T-helper 2 cell treated with Interferon-gamma antibody and Interleukin-4, amounts not matched to agents 5 μg/mL and 100 μg/mL, for 36 hours (primary cell): ENCODE results near the gene PHRF1.

Experiments used
- DNase-seq: peaks from one replicate; pipeline ENCODE4 v3.0.0; 2021; ENCODE audit warnings: low spot score
- H3K27ac Mint-ChIP-seq: one replicate; pipeline ENCODE4 v1.8.0; 2021; ENCODE audit warnings: mild to moderate bottlenecking, mixed read lengths
- H3K27me3 Mint-ChIP-seq: one replicate; pipeline ENCODE4 v1.8.0; 2021; ENCODE audit warnings: low read depth, mixed read lengths
- H3K36me3 Mint-ChIP-seq: one replicate; pipeline ENCODE4 v1.8.0; 2021; ENCODE audit warnings: low read depth, mixed read lengths
- H3K4me1 Mint-ChIP-seq: one replicate; pipeline ENCODE4 v1.8.0; 2021; ENCODE audit warnings: low read depth, mixed read lengths
- H3K4me3 Mint-ChIP-seq: one replicate; pipeline ENCODE4 v1.8.0; 2022; ENCODE audit warnings: mild to moderate bottlenecking, moderate library complexity, mixed read lengths
- H3K9me3 Mint-ChIP-seq: one replicate; pipeline ENCODE4 v1.8.0; 2021; ENCODE audit warnings: mixed read lengths

PHRF1 gene

DNA sequence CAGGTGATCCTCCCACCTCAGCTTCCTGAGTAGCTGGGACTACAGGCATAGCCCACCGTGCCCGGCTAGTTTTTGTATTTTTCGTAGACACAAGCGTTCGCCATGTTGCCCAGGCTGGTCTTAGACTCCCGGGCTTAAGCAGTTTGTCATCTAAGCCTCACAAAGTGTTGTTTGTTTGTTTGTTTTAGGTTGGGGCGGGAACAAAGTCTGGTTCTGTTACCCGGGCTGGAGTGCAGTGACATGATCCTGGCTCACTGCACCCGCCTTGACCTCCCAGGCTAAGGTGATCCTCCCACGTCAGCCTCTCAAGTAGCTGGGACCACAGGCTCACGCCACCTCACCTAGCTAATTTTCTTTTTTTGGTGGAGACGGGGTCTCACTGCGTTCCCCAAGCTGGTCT is 26.9 kb downstream of the PHRF1 start:
- Mint-ChIP-seq H3K4me3 (no peak overlapping the region), H3K36me3 (peaks cover 51% of the 10 kb centered on the region), H3K4me1 (no peaks in the 10 kb centered on the region), H3K27me3 (no peaks in the 10 kb centered on the region), H3K9me3 (no peaks in the 10 kb centered on the region), H3K27ac (no peak overlapping the region)
- DNase-seq: no peak

DNA sequence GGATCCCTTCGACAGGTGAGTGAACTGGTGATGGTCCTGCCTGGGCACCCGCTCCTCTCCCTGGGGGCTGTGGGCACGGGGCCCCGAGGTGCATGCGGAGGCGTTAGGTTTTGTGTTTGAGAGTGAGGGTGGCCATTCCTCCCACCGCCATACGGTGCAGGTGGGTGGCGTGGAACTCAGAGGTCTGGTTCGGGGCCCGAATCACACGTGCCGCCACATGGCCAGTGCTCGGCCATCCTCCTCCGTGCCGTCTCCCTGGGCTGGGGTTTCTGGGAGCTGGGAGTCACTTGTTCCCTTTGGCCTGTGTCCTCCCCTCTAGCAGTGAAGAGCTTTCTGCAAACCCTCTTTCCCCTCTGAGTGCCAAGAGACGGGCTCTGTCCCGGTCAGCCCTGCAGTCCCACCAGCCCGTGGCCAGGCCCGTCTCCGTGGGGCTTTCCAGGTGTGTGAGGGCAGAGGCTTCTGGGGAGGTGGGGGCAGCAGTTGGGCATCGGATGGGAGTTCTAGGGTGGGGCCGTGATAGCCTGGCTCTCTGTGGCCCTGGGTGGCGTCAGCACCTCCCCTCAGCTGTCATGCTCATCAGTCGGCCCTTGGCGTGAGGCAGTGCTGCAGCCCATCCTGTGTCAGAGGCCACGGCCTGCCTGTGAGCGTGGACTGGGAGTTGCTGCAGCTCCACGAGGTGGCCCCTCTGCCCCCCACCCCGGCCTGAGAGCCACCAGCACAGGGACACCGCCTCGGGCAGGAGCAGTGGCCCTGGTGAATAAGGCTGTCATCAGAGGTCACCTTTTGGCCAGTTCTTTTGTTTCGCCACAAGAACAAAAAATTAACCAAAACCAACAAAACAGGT is 29.2 kb downstream of the PHRF1 start:
- no peak for DNase-seq
- Mint-ChIP-seq H3K36me3 (peaks cover 50% of the 10 kb centered on the region), H3K4me3 (no peak overlapping the region), H3K27ac (no peak overlapping the region), H3K4me1 (no peaks in the 10 kb centered on the region), H3K9me3 (no peaks in the 10 kb centered on the region), H3K27me3 (no peaks in the 10 kb centered on the region)

DNA sequence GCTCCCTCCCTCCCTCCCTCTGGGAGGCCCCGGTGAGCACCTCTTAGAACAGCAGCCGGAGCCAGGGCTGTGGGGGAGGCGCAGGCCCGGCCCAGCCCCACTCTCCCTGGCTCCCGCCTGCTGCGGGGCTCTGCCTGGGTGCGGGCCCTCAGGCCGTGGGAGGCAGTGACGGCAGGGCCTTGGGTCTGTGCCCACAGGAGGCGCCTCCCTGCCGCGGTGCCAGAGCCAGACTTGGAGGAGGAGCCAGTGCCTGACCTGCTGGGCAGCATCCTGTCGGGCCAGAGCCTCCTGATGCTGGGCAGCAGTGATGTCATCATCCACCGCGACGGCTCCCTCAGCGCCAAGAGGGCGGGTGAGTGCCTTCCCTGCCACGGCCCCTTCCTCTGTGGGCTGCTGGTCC is 30.0 kb downstream of the PHRF1 start:
- Mint-ChIP-seq H3K36me3 (peaks cover 52% of the 10 kb centered on the region), H3K4me1 (no peaks in the 10 kb centered on the region), H3K9me3 (no peaks in the 10 kb centered on the region), H3K27me3 (no peaks in the 10 kb centered on the region), H3K27ac (no peak overlapping the region), H3K4me3 (no peak overlapping the region)
- no peak for DNase-seq

DNA sequence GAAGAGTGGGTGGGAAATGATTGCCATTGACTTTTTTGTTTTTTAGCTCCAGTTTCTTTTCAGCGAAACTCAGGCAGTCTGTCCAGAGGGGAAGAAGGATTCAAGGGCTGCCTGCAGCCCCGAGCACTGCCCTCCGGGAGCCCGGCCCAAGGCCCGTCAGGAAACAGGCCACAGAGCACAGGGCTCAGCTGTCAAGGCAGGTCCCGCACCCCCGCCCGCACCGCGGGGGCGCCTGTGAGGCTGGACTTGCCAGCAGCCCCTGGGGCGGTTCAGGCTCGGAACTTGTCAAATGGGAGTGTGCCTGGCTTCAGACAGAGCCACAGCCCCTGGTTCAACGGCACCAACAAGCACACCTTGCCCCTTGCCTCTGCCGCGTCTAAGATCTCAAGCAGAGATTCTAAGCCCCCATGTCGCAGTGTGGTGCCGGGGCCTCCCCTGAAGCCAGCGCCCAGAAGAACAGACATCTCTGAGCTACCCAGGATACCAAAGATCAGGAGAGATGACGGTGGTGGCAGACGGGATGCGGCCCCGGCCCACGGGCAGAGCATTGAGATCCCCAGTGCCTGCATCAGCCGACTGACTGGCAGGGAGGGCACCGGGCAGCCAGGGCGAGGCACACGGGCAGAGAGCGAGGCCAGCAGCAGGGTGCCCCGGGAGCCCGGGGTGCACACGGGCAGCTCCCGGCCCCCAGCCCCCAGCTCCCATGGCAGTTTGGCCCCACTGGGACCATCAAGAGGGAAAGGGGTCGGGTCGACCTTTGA is 30.9 kb downstream of the PHRF1 start:
- Mint-ChIP-seq H3K36me3 (peaks cover 46% of the 10 kb centered on the region), H3K4me3 (no peak overlapping the region), H3K27ac (no peak overlapping the region), H3K9me3 (no peaks in the 10 kb centered on the region), H3K27me3 (no peaks in the 10 kb centered on the region), H3K4me1 (peaks cover 2% of the 10 kb centered on the region)
- DNase-seq: no peak

DNA sequence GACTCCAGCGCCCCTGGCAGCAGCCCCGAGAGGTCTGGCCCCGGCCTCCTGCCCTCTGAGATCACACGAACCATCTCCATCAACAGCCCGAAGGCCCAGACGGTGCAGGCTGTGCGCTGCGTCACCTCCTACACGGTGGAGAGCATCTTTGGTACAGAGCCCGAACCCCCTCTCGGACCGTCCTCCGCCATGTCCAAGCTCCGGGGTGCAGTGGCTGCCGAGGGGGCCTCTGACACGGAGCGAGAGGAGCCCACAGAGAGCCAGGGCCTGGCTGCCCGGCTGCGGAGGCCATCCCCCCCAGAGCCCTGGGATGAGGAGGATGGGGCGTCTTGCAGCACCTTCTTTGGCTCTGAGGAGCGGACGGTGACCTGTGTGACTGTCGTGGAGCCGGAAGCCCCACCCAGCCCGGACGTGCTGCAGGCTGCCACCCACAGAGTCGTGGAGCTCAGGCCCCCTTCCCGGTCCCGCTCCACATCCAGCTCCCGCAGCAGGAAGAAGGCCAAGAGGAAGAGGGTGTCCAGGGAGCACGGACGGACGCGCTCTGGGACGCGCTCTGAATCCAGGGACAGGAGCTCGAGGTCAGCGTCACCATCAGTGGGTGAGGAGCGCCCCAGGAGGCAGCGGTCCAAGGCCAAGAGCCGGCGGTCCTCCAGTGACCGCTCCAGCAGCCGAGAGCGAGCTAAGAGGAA is 31.8 kb downstream of the PHRF1 start:
- H3K9me3 Mint-ChIP-seq: no peaks in the 10 kb centered on the region
- DNase-seq: no peak
- peaks cover 2% of the 10 kb centered on the region for H3K4me1 Mint-ChIP-seq
- no peak overlapping the region for H3K27ac Mint-ChIP-seq
- peaks cover 47% of the 10 kb centered on the region for H3K36me3 Mint-ChIP-seq
- H3K27me3 Mint-ChIP-seq: no peaks in the 10 kb centered on the region
- no peak overlapping the region for H3K4me3 Mint-ChIP-seq

DNA sequence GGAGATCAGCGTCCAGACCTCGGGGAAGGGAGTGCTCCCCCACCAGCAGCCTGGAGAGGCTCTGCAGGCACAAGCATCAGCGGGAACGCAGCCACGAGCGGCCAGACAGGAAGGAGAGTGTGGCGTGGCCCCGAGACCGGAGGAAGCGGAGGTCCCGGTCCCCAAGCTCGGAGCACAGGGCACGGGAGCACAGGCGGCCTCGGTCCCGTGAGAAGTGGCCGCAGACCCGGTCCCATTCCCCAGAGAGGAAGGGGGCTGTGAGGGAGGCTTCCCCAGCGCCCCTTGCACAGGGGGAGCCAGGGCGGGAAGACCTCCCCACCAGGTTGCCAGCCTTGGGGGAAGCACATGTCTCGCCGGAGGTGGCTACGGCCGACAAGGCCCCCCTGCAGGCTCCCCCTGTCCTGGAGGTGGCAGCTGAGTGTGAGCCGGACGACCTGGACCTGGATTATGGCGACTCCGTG is 32.6 kb downstream of the PHRF1 start:
- Mint-ChIP-seq H3K27me3 (no peaks in the 10 kb centered on the region), H3K9me3 (no peaks in the 10 kb centered on the region), H3K4me1 (peaks cover 2% of the 10 kb centered on the region), H3K4me3 (no peak overlapping the region), H3K27ac (peak overlapping the region; percentile 43), H3K36me3 (peaks cover 44% of the 10 kb centered on the region)
- no peak for DNase-seq

DNA sequence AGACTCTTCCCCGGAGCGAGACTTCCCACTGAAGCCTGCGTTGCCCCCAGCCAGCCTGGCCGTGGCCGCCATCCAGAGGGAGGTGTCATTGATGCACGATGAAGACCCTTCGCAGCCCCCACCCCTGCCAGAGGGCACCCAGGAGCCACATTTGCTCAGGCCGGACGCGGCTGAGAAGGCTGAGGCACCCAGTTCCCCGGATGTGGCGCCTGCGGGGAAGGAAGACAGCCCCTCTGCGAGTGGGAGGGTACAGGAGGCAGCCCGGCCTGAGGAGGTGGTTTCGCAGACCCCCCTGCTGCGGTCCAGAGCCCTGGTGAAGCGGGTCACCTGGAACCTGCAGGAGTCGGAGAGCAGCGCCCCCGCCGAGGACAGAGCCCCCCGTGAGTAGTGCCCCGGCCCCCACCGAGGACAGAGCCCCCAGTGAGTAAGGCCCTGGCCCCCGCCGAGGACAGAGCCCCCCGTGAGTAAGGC is 33.1 kb downstream of the PHRF1 start:
- Mint-ChIP-seq H3K36me3 (peaks cover 42% of the 10 kb centered on the region), H3K27me3 (no peaks in the 10 kb centered on the region), H3K4me1 (peaks cover 7% of the 10 kb centered on the region), H3K27ac (no peak overlapping the region), H3K4me3 (no peak overlapping the region), H3K9me3 (no peaks in the 10 kb centered on the region)
- DNase-seq: no peak

DNA sequence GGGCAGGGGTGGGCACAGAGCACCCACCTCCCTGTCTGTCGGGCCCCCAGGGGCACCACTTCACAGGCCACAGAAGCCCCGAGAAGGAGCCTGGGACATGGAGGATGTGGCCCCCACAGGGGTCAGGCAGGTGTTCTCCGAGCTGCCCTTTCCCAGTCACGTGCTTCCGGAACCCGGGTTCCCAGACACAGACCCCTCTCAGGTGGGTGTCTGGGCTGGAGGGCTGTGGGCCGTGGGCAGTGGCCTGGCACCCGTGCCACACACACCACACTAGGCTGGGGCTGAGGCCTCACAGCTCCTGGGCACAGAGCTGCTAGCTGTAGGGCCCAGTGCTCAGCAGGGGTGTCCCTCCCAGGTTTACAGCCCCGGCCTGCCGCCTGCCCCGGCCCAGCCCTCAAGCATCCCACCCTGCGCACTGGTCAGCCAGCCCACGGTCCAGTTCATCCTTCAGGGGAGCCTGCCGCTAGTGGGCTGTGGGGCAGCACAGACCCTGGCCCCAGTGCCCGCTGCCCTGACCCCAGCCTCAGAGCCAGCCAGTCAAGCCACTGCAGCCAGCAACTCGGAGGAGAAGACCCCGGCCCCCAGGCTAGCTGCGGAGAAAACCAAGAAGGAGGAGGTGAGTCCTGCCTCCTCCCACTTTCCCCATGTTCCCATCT is 34.0 kb downstream of the PHRF1 start:
- peaks cover 9% of the 10 kb centered on the region for H3K4me1 Mint-ChIP-seq
- H3K27ac Mint-ChIP-seq: no peak overlapping the region
- H3K4me3 Mint-ChIP-seq: no peak overlapping the region
- no peak for DNase-seq
- no peaks in the 10 kb centered on the region for H3K27me3 Mint-ChIP-seq
- H3K9me3 Mint-ChIP-seq: no peaks in the 10 kb centered on the region
- H3K36me3 Mint-ChIP-seq: peaks cover 38% of the 10 kb centered on the region

DNA sequence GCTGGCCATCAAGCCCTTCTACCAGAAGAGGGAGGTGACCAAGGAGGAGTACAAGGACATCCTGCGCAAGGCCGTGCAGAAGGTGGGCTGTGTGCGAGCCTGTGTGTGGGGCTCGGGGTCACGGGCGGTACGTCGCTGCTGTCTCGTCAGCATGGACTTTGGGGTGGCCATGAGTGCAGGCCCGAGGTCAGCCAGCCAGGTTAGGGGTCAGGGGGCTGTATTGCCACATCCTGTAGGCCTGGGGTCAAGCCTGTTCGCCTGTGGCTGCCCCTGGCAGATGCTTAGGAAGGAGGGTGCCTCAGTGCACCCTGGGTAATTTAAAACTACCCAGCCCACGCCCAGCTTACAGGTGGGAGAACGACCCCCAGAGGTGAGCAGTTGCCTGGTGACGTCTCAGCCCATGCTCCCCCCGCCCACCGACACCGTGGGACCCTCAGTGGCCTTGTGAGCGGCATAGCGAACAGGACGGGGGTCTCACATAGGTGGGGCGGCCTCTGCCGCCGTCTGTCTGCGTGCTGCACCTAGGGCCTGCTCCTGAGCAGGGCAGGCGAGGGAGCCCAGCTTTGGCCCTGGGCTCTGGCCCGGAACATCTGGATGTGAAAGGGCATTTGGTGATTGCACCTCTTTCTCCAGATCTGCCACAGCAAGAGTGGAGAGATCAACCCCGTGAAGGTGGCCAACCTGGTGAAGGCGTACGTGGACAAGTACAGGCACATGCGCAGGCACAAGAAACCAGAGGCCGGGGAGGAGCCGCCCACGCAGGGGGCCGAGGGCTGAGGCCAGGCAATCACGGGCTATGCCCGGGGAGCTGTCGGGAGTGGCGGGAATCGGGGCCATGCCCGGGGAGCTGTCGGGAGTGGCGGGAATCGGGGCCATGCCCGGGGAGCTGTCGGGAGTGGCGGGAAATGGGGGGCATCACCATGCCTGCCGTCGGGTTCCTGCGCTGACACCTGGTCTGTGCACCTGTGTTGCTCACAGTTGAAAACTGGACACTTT is 35.0 kb downstream of the PHRF1 start:
- H3K4me1 Mint-ChIP-seq: peaks cover 13% of the 10 kb centered on the region
- no peaks in the 10 kb centered on the region for H3K9me3 Mint-ChIP-seq
- H3K36me3 Mint-ChIP-seq: peaks cover 39% of the 10 kb centered on the region
- no peaks in the 10 kb centered on the region for H3K27me3 Mint-ChIP-seq
- no peak for DNase-seq
- no peak overlapping the region for H3K4me3 Mint-ChIP-seq
- H3K27ac Mint-ChIP-seq: peak overlapping the region; percentile 49

DNA sequence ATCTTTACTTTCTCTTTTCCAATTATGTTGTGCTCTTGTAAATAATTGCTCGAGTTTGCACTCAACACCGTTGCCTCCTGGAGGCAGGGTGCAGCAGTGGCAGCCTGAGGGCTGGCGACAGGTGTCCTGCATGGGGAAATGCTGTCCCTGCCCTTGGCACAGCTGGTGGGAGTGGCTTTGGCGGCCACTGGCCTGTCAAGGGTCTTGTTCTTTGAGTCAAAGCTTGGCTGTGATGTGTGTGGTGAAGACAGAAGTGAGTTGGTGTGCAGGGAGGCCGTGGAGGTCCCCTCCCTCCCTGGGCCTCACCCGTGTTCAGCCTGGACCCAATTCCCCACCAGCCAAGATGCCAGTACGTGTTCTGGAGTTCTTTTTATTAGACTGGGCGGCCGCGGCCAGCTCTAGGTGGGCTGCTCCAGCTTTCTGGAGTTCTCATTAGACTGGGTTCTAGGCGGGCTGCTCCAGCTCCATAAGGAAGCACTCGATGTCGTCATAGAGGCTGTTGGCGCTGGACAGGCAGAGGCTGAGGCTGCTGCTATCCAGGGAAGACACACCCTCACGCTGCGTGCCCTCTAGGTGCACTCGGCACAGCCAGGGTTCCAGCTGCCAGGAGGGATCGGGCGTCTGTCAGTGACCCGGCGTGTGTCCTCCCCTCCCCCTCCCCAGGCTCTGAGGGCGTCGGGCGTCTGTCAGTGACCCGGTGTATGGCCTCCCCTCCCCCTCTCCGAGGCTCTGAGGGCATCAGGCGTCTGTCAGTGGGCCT is 36.1 kb downstream of the PHRF1 start:
- H3K27ac Mint-ChIP-seq: peak overlapping the region; percentile 83
- no peaks in the 10 kb centered on the region for H3K27me3 Mint-ChIP-seq
- H3K36me3 Mint-ChIP-seq: peaks cover 30% of the 10 kb centered on the region
- H3K4me3 Mint-ChIP-seq: peak overlapping the region; percentile 54
- peaks cover 16% of the 10 kb centered on the region for H3K4me1 Mint-ChIP-seq
- DNase-seq: no peak
- H3K9me3 Mint-ChIP-seq: no peaks in the 10 kb centered on the region

DNA sequence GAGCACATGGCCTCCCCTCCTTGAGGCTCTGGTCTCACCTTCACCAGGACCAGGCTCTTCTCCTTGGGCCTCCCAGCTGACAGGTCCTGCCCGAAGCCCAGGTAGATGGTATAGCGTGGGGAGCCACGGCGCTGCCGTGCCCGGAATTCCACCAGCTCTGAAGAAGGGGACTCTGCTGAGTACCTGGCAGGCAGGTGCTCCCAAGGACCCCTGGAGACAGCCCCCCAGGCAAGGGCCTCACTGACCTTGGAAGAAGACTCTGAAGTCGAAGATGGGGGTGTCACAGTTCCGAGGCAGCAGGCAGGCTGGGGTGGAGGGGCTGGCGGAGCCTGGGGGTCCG is 36.7 kb downstream of the PHRF1 start:
- no peak overlapping the region for H3K4me3 Mint-ChIP-seq
- peaks cover 26% of the 10 kb centered on the region for H3K36me3 Mint-ChIP-seq
- no peaks in the 10 kb centered on the region for H3K9me3 Mint-ChIP-seq
- no peaks in the 10 kb centered on the region for H3K27me3 Mint-ChIP-seq
- H3K4me1 Mint-ChIP-seq: peaks cover 16% of the 10 kb centered on the region
- DNase-seq: no peak
- H3K27ac Mint-ChIP-seq: no peak overlapping the region

DNA sequence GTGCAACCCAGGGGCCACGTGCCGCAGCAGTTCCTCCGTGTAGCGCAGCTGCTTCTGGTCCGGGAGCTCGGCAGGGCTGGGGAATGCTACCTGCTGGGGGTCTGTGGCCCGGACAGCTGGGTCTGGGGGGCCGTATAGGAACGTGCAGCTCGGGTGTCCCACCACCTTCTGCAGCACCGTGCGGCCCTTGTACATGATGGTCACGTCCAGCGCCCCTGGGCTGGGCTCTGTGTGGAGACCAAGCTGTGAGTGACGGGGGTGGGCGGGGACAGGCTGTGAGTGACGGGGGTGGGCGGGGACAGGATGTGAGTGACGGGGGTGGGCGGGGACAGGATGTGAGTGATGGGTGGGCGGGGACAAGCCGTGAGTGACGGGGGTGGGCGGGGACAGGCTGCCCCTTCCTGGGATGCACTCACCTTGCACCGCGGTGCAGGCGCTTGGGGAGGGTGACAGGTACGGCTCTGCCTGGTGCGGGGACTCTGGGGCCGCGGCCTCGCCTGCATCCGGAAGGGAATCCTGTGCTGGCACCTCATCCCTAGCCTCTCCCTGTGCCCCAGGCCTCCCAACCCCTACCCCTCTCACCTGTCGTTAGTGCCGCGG is 37.2 kb downstream of the PHRF1 start:
- Mint-ChIP-seq H3K27me3 (no peaks in the 10 kb centered on the region), H3K36me3 (peaks cover 21% of the 10 kb centered on the region), H3K27ac (peak overlapping the region; percentile 82), H3K4me3 (peak overlapping the region; percentile 79), H3K4me1 (peaks cover 16% of the 10 kb centered on the region), H3K9me3 (no peaks in the 10 kb centered on the region)
- DNase-seq: peak; percentile 49
